NCI-H2196 treated with DMSO at 0.1 percent for 48 hours (cell line): Measurements from ENCODE around the gene PROM1.

Experiments used
- DNase-seq: peaks from one replicate; lab custom pipeline; 2025; ENCODE audit not compliant: unreplicated experiment; lab: John Stamatoyannopoulos, UW

PROM1 gene

DNA sequence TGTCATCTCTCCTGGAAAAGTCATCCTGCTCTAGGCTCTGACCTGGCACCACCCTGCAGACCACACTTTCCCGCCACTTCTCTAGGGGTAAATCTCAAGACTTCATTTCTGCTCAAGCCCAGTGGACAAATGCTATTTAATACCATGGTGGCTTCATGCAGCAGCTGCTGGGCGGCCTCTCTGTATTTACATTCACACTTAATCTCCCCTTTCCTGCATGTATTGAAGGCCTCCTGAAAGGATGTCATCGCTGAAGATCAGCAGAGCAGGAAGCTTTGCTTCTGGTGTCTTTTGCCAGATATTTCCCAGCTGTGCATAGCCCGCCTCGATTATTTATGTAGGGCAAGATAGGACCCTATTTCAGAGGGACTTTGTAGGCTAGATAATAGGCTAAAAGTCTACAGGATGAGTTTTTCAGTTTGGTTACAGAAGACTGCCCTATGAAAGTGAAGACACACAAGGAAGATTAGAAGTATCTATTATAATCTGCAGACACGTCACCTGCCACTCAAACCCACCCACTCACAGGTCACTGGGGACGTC lies 17.2 kb downstream of the PROM1 start:
- peak; percentile 59 for DNase-seq

DNA sequence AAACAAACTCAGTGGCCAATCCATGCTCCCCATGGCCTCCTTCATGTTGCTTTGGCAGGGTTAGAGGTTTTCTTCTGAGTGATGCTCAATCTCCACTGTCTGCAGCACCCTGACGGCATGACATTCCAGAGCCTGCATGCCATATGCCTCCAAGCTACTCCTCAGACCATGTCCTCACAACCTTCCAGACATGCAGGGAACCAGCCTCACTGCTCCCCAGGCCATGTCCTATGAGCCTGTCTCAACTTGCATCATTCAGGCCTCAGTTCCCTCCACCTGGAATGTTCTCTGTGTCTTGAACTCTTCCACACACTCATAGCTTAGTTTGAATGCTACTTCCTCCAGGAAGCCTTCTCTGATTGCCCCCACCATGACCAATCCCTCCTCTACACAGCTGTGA lies 18.8 kb downstream of the PROM1 start:
- no peak for DNase-seq

- DNase-seq: no peak
These were observed 21.2 kb downstream of the PROM1 start for GRCh38 chr4:16062601-16063000.

DNA sequence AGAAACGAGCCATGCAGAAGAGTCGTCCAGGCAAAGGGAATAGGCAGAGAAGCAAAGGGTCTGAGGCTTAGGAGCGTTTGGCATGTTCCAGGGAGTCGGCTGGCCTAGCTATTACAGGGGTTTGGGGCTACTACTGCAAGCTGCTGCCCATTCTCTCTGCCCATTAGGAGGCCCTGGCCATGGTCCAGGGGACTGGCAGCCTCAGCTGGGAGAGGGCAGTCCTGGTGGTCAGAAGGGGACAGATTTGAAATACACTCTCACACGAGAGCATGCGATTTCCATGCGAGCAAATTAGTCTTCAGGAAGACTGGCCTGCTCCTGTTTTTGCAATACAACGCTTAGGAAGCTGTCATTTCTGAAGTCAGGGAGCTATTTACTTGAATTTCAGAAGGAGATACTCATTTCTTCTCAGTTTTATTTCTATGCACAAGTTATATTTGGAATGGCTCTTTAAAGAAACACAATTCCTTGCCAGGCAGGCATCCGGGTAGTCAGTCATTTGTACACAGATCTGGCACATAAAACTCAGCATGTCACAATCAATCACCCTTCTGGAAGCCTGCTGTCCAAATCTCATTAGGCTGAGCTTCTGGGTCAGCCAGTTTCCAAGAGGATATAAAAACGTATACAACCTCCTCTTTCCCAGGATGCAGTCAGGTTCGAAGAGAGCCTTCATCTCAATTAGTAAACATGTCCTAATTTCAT lies 27.0 kb downstream of the PROM1 start:
- no peak for DNase-seq

GRCh38 chr4:16055873-16056272 lies 27.9 kb downstream of the PROM1 start:
- DNase-seq: no peak

DNA sequence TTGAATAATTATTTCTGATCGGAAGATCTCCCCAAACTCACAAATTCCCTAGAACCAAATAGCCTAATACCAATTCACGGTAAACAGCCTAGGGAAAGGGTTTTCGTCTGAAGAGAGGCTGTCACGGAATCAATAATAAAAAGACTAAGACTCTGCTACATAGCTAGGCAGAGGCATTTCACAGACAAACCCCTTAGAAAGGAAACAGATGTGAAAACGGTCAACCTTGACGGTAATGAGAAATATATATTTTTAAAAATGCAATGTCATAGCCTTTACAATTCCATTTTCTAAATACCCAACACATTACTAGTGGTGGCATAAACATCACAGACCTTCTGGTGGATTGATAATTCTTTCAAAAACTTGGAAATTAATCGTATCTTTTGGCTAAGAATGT lies 28.4 kb downstream of the PROM1 start:
- no peak for DNase-seq

DNA sequence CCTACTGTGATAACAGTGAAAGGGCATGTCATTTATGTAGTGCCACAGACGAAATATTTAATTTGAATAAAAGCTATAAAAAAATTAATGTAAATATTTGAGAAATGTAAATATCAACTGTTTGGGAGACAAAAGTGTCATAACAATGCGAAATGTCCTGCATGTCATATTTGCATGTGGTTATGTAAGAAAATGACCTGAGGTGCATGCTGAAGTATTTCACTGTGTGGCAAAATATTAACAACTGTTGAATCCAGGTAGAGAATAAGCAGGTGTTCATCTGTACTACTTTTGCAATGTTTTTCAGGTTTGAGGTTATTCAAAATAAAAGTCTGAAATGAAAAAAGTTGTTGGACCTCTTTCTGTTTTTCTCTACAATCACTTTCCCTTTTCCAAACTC lies 30.9 kb downstream of the PROM1 start:
- no peak for DNase-seq

- no peak for DNase-seq
These were observed 31.8 kb downstream of the PROM1 start for GRCh38 chr4:16051980-16052379.

- DNase-seq: no peak
These were observed 32.7 kb downstream of the PROM1 start for GRCh38 chr4:16051132-16051531.

DNA sequence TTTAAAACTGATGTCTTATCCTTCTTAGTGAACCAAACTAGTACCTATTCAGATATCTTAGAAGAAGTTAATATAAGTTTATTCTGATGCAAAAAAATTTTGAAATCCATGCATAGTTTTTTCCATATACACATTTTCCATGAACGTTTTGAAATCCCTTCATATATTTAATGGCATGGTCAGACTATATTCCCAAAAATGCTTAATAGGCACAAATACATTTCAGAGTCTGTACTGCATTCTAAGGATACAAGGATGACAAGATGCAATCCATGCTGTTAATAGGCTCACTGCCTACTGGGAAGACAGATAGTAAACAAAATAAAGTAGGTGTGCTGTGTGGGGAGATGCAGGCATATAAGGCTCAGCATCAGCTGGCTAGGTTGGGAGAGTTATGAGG lies 33.2 kb downstream of the PROM1 start:
- no peak for DNase-seq

DNA sequence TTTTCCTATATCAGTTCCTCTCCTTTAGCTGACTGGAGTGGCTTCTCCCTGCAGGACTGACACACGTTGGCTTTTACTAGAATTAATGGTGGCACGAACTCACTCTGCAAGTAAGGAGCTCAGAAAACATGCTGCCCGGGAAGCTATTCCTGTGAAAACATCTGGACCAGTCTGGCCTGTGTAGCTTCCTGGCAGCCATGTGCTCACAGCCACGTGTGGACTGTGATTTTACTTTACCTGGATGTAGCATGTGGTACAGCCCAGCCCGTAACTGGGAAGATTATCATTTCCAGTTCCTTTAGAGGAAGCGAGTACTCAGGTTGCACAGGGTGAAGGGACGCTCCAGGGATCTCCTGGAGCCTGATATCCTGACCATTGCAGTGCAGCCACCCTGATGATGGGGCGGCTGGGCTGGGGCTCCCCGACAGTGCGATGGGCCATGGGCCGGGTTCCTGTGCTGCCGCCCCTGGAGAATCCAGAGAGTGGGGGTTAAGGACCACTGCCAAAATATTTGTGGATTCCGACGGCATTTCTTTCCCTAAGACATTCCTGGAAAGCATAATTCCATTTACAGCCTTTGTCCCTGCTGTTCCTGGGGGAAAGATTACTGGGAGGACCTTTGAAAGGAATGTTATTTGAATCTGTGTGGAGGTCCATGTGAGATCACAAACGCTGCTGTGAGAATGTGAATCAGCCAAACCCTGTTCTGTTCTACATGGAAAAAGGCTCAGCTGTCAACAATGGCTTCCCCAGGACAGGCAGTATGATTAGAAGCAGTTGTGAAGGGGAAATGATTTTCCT lies 35.0 kb downstream of the PROM1 start:
- DNase-seq: no peak

GRCh38 chr4:16045687-16046086 lies 38.1 kb downstream of the PROM1 start:
- DNase-seq: no peak

- DNase-seq: peak; percentile 17
These were observed 40.0 kb downstream of the PROM1 start for GRCh38 chr4:16043642-16044498.

- DNase-seq: no peak
These were observed 44.7 kb downstream of the PROM1 start for GRCh38 chr4:16039139-16039538.

- DNase-seq: no peak
These were observed 45.9 kb downstream of the PROM1 start for GRCh38 chr4:16037901-16038300.

DNA sequence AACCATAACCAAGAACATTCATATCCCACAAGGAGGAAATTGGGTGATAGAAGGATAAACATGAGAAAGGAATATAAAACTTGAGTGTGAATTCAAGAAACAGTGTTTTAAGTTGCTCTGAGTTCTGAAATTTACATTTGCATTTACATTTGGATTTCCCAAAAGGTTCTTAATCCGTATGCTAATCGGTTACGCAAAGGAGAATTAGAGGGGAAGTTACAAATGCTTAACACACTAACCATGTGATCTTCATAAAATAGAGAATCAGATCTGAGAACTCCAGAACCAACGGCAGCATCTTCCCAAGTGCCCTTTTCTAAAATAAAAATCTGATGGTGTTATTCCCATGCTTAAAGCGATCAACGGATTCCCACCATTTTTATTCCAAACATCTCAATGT lies 48.0 kb downstream of the PROM1 start:
- DNase-seq: no peak

- no peak for DNase-seq
These were observed 49.6 kb downstream of the PROM1 start for GRCh38 chr4:16034010-16034748.

DNA sequence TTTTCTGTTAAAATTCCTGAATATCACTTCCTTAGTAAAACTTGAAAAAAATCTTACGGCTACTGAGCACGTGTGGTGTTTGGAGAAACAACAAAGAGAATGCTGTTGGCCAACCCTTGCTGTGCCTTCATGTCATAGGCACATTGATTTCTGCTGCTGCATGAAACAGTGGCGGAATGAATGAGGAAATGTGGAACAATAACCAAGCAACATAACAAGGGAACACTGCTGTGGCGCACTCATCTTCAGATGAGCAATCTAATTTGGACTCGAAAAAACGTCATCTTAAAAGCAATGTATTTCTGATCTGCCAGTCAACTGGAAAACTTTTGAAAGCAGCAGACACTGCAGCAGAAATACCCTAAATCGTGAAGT lies 51.4 kb downstream of the PROM1 start:
- no peak for DNase-seq

DNA sequence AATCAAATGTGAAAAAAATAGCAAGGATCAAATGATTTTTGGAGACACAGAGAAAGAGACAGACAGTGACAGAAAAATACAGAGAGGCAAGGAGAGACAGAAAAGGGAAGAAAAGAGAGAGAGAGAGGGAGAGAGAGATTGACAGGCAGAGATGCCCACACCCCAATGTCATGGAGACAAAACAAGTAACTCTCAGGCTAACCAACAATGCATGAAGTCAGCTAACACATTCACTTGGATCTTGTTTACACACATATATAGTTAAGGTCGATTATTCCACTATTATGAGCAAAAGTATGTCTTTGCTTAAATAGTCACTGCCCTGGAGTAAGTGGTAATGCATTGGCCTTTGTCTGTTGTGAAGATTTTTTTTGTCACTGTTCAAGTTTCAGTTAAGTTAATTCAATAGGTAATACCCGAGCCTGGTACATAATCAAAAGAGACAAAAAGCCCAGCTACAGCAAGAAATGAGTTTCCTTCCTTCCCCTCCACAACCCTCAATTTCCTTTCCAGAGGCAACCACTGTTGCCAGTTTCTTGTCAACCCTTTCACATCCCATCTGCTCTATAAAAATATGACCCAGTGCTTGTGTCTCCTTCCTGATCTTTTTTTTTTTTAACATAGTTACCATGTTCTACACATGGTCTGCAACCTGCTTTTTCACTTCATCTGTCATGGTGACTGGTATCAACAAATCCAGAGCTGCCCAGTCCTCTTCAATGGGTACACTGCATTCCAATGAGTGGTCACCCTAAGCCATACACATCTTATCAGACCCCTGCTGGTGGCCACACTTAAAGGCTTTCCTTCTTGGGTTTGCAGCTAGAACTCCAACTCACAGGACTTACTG lies 52.1 kb downstream of the PROM1 start:
- DNase-seq: no peak

- no peak for DNase-seq
These were observed 53.9 kb downstream of the PROM1 start for GRCh38 chr4:16029886-16030285.
